KMS-11 (cell line): ENCODE measurements around the gene SNAPIN.

ENCODE experiments used
- H2AFZ ChIP-seq: fragments of 200-600 bp; sonication (generic); 2 replicates; pipeline ENCODE4 v1.6.1; 2016; ENCODE audit warnings: antibody characterized with exemption, mixed run types, low read depth
- H3K27ac ChIP-seq: fragments of 200-600 bp; sonication (generic); 2 replicates; pipeline ENCODE4 v1.6.1; 2016; ENCODE audit warnings: mild to moderate bottlenecking, mixed run types
- H3K27me3 ChIP-seq: fragments of 200-600 bp; sonication (generic); 2 replicates; pipeline ENCODE4 v1.6.1; 2017; ENCODE audit warnings: mild to moderate bottlenecking, low read depth, mixed run types, moderate library complexity; ENCODE audit not compliant: insufficient read depth
- H3K36me3 ChIP-seq: fragments of 200-600 bp; sonication (generic); 2 replicates; pipeline ENCODE4 v1.6.1; 2017; ENCODE audit warnings: mild to moderate bottlenecking, mixed run types; ENCODE audit not compliant: insufficient read depth
- H3K4me1 ChIP-seq: fragments of 200-600 bp; sonication (generic); 2 replicates; pipeline ENCODE4 v1.6.1; 2016; ENCODE audit warnings: mild to moderate bottlenecking, low read depth, mixed run types; ENCODE audit not compliant: poor library complexity, severe bottlenecking
- H3K4me2 ChIP-seq: fragments of 200-600 bp; sonication (generic); 2 replicates; pipeline ENCODE4 v1.7.0; 2016; ENCODE audit warnings: mild to moderate bottlenecking, mixed run types
- H3K4me3 ChIP-seq: fragments of 200-600 bp; sonication (generic); IDR thresholded peaks from 2 replicates; pipeline ENCODE4 v1.6.1; 2017; ENCODE audit warnings: low read depth, low read length, mixed read lengths; ENCODE audit not compliant: insufficient read depth
- H3K79me2 ChIP-seq: fragments of 200-600 bp; sonication (generic); 2 replicates; pipeline ENCODE4 v1.6.1; 2016; ENCODE audit warnings: low read depth, mixed run types; ENCODE audit not compliant: insufficient read depth
- H3K9ac ChIP-seq: fragments of 200-600 bp; sonication (generic); 2 replicates; pipeline ENCODE4 v1.6.1; 2016; ENCODE audit warnings: mild to moderate bottlenecking, mixed run types
- H4K20me1 ChIP-seq: fragments of 200-600 bp; sonication (generic); 2 replicates; pipeline ENCODE4 v1.6.1; 2016; ENCODE audit warnings: mild to moderate bottlenecking, mixed run types; ENCODE audit not compliant: insufficient read depth
- TF ChIP-seq, protein P1 (sequence below): fragments of 200-600 bp; sonication (generic); conservative IDR thresholded peaks from 2 replicates; pipeline ENCODE4 v1.6.1; 2017; ENCODE audit warnings: low read depth, mild to moderate bottlenecking, antibody characterized with exemption, low read length, moderate library complexity, mixed read lengths

The SNAPIN gene

DNA sequence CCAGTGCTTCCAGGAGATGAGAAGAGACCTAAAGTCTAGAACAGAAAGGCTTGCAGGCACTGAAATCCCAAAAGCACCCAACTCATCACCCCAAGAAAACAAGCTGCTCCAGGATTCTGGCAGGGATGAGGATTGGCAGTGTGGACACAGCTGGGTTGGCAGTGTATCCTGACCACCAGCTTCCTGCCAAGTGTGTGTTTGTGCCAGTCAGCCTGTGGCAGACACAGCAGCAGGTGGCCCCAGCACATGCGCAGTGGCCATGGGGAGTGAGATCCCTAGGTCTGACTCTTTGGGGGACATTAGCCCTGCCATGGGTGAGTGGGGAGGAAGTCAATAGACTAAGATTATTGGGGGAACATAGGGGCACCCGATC lies 8.7 kb upstream of the SNAPIN start:
- H3K36me3 ChIP-seq, result peaks cover 11% of the 10 kb centered on the region
- H4K20me1 ChIP-seq, result no peaks in the 10 kb centered on the region
- no peak overlapping the region for H3K9ac ChIP-seq
- no peaks in the 10 kb centered on the region for H3K79me2 ChIP-seq
- no peaks in the 10 kb centered on the region for H3K27me3 ChIP-seq
- H3K4me1 ChIP-seq, result peaks cover 5% of the 10 kb centered on the region
- TF ChIP-seq, protein P1, sequence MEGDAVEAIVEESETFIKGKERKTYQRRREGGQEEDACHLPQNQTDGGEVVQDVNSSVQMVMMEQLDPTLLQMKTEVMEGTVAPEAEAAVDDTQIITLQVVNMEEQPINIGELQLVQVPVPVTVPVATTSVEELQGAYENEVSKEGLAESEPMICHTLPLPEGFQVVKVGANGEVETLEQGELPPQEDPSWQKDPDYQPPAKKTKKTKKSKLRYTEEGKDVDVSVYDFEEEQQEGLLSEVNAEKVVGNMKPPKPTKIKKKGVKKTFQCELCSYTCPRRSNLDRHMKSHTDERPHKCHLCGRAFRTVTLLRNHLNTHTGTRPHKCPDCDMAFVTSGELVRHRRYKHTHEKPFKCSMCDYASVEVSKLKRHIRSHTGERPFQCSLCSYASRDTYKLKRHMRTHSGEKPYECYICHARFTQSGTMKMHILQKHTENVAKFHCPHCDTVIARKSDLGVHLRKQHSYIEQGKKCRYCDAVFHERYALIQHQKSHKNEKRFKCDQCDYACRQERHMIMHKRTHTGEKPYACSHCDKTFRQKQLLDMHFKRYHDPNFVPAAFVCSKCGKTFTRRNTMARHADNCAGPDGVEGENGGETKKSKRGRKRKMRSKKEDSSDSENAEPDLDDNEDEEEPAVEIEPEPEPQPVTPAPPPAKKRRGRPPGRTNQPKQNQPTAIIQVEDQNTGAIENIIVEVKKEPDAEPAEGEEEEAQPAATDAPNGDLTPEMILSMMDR, result no peak; the same call in 1 of the 2 replicates
- no peak overlapping the region for H2AFZ ChIP-seq
- no peak overlapping the region for H3K4me3 ChIP-seq
- H3K4me2 ChIP-seq, result no peak overlapping the region
- no peak overlapping the region; the same call in 1 of the 2 replicates for H3K27ac ChIP-seq

DNA sequence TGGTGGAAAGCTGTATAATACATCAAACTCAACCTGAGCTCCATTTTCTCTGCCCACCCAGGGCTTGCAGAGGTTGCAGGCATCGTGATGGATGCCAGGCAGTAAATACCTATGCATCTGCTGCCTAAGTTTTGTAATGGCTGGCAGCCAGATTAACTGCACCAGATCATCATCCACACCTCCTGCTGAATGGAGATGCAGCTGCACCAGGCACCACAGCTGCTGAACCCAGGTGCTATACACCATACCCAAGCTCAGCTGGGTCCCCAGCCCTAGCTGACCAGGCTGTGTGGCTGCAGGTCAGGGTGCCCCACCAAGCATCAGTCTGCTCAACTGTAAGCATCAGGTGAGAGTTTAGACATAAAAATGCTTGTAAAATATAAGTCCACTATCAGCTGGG lies 6.7 kb upstream of the SNAPIN start:
- Histone ChIP-seq H3K79me2 (no peaks in the 10 kb centered on the region), H3K27ac (no peak overlapping the region), H2AFZ (no peak overlapping the region), H3K4me2 (no peak overlapping the region), H4K20me1 (no peaks in the 10 kb centered on the region), H3K4me1 (peaks cover 5% of the 10 kb centered on the region), H3K27me3 (no peaks in the 10 kb centered on the region), H3K4me3 (no peak overlapping the region), H3K9ac (no peak overlapping the region), H3K36me3 (no peaks in the 10 kb centered on the region)
- TF ChIP-seq, protein P1, result no peak

DNA sequence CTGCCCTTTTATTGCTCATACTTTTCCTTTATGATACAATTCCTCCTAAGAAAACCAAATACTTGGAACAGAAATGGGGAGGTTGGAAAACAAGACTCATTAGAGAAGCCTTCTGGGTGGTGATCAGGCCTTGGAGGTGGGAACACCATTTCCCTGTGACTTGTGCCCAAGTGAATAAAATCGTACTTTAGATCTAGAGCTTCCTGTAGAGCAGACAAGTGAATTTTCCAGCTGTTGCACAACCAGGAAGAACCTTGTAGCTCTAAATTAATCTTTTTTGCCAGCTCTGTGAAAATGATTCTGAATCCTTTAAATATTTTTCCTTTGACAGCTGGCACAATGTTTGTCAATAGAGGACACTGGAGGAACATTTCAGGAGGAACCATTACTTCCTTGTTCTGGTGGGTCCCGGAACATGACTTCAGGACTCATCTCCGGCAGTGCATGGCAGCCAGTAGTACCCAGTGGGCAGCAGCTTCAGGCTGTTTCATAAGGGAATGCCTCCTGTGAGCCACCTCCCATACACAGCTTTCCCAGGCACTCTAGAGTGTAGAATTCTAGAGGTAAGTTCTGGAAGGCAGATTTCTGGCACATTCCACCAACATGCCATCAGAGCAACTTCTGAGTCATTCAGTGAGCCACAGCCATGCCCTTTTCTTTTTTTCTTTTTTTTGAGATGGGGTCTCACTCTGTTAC lies 5.5 kb upstream of the SNAPIN start:
- no peaks in the 10 kb centered on the region for H3K27me3 ChIP-seq
- H3K9ac ChIP-seq, result no peak overlapping the region
- H3K27ac ChIP-seq, result no peak overlapping the region
- no peak overlapping the region for H3K4me3 ChIP-seq
- no peaks in the 10 kb centered on the region for H3K36me3 ChIP-seq
- no peaks in the 10 kb centered on the region for H4K20me1 ChIP-seq
- no peak overlapping the region for H3K4me2 ChIP-seq
- no peak overlapping the region for H2AFZ ChIP-seq
- no peaks in the 10 kb centered on the region for H3K79me2 ChIP-seq
- TF ChIP-seq, protein P1, result no peak
- peaks cover 7% of the 10 kb centered on the region for H3K4me1 ChIP-seq

DNA sequence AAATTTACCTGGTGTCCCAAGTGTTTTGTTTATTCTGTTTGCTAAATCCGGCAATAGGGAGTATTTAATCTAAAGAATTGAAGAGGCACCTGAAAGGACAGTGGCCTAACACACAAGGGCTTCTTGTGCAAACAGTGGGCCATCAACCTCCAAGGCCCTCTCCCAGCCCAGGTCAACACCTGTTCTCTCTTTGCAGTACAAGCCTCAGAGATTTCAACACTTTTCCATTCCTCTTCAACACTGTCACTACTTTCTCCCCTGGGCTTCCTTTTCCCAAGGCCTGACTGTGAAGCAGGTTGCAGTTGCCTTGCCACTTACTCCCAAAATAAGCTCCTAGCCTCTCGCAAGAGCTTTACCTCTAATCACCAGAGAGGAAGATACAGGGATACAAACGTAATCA lies 3.2 kb upstream of the SNAPIN start:
- no peaks in the 10 kb centered on the region for H3K27me3 ChIP-seq
- no peak overlapping the region for H3K9ac ChIP-seq
- no peak overlapping the region for H3K4me2 ChIP-seq
- H2AFZ ChIP-seq, result no peak overlapping the region
- peaks cover 13% of the 10 kb centered on the region for H3K79me2 ChIP-seq
- H3K27ac ChIP-seq, result no peak overlapping the region
- H4K20me1 ChIP-seq, result no peaks in the 10 kb centered on the region
- TF ChIP-seq, protein P1, result no peak
- peaks cover 20% of the 10 kb centered on the region for H3K4me1 ChIP-seq
- H3K4me3 ChIP-seq, result no peak overlapping the region
- no peaks in the 10 kb centered on the region for H3K36me3 ChIP-seq
